GM06990 (cell line): ENCODE data around the gene SREBF1.

ENCODE experiments used
- DNase-seq: peaks from one replicate; pipeline ENCODE4 v3.0.0-alpha.2; 2011; ENCODE audit not compliant: insufficient read length; ENCODE audit errors: extremely low read depth
- H3K27me3 ChIP-seq: replicated peaks from 2 replicates; pipeline ENCODE4 v1.6.0; 2011; ENCODE audit warnings: low read length; ENCODE audit not compliant: control insufficient read depth, insufficient read depth
- H3K36me3 ChIP-seq: 2 replicates; pipeline ENCODE4 v1.5.1; 2011; ENCODE audit warnings: low read length; ENCODE audit not compliant: control insufficient read depth, insufficient read depth
- H3K4me3 ChIP-seq: replicated peaks from 2 replicates; pipeline ENCODE4 v1.5.1; 2011; ENCODE audit warnings: low read depth, mild to moderate bottlenecking, control low read depth, low read length
- CTCF ChIP-seq: IDR thresholded peaks from 2 replicates; pipeline ENCODE4 v1.5.1; 2011; ENCODE audit warnings: low read length, control low read depth, mild to moderate bottlenecking, inconsistent platforms; ENCODE audit not compliant: insufficient read depth, poor library complexity, severe bottlenecking

Gene SREBF1

GRCh38 chr17:17785407-17785806 lies 51.4 kb downstream of the SREBF1 start:
- Histone ChIP-seq H3K36me3 (no peaks in the 10 kb centered on the region), H3K27me3 (no peaks in the 10 kb centered on the region), H3K4me3 (no peak overlapping the region)
- TF ChIP-seq CTCF: no peak
- no peak for DNase-seq

GRCh38 chr17:17784657-17785267 lies 52.0 kb downstream of the SREBF1 start:
- DNase-seq: no peak
- TF ChIP-seq CTCF: no peak
- no peaks in the 10 kb centered on the region for H3K36me3 ChIP-seq
- H3K4me3 ChIP-seq: no peak overlapping the region; the same call in 1 of the 2 replicates
- no peaks in the 10 kb centered on the region for H3K27me3 ChIP-seq

GRCh38 chr17:17783825-17784656 lies 52.7 kb downstream of the SREBF1 start:
- Histone ChIP-seq H3K36me3 (no peaks in the 10 kb centered on the region), H3K27me3 (no peaks in the 10 kb centered on the region), H3K4me3 (peak overlapping the region; percentile 51)
- peak; percentile 76 for DNase-seq
- no peak for TF ChIP-seq CTCF

GRCh38 chr17:17783116-17783824 lies 53.5 kb downstream of the SREBF1 start:
- H3K4me3 ChIP-seq: peak overlapping the region; percentile 51
- H3K27me3 ChIP-seq: no peaks in the 10 kb centered on the region
- H3K36me3 ChIP-seq: no peaks in the 10 kb centered on the region
- no peak for TF ChIP-seq CTCF
- DNase-seq: peak; percentile 82

- H3K4me3 ChIP-seq: peak overlapping the region; percentile 51
- TF ChIP-seq CTCF: no peak
- no peaks in the 10 kb centered on the region for H3K36me3 ChIP-seq
- H3K27me3 ChIP-seq: no peaks in the 10 kb centered on the region
- peak; percentile 57 for DNase-seq
These were observed 54.2 kb downstream of the SREBF1 start for GRCh38 chr17:17782523-17783115.
